Measurements from ENCODE around the gene DNM3. TPM values are rescaled to one million over a fixed set of nuclear protein-coding genes. Genes with fewer than 3 reads are reported as not detected.

DNM3 gene
- total and polyA plus RNA-seq, 9 of the 15 experiments (the other 6 are each of a cell fraction or from before 2014, with no cell fraction given) = 0.08 to 0.36 (median 0.22) TPM; not detected in 1

- Histone ChIP-seq H4K20me1 (replicated peaks; ENCODE audit: control insufficient read depth, insufficient read depth, low read length) (no peaks in the 10 kb centered on the region), H3K4me1 (replicated peaks in 1 of 2; ENCODE audit: control insufficient read depth in 2 of 2, insufficient read depth in 2 of 2, low read length in 2 of 2) (no peaks in the 10 kb centered on the region), H3K36me3 (ENCODE audit: control insufficient read depth, insufficient read depth, low read length) (no peaks in the 10 kb centered on the region), H3K9me3 (replicated peaks; ENCODE audit: control insufficient read depth, insufficient read depth, low read depth, low read length) (no peaks in the 10 kb centered on the region), H3K9ac (ENCODE audit: insufficient read depth in 1 of 2, low read depth in 2 of 2, low read length in 2 of 2) (no peak overlapping the region), H3K9me1 (ENCODE audit: control insufficient read depth, insufficient read depth, low read length) (no peaks in the 10 kb centered on the region), H2AFZ (ENCODE audit: low read depth, low read length) (no peak overlapping the region), H3K27me3 (ENCODE audit: control insufficient read depth in 2 of 2, insufficient read depth in 2 of 2, low read length in 2 of 2) (no peaks in the 10 kb centered on the region), H3K4me3 (no peak overlapping the region), H3K27ac (ENCODE audit: extremely low read depth, low read depth, low read length) (no peak overlapping the region), H3K79me2 (ENCODE audit: control insufficient read depth, insufficient read depth, low read length) (no peaks in the 10 kb centered on the region), H3K4me2 (ENCODE audit: insufficient read depth, low read length) (no peak overlapping the region)
- 0% methylated on average over 2 of the region's 2 CpGs for WGBS (ENCODE audit: insufficient coverage, low coverage, missing lambda C conversion rate)
- DNase-seq (ENCODE audit: extremely low read depth in 1 of 4, low spot score in 3 of 4) (no peak), ATAC-seq (no peak), FAIRE-seq (no peak)
- intact Hi-C loops (cut with micrococcal nuclease) (no loop called here), in situ Hi-C loops (cut with MboI) (no loop called here)
- CTCF ChIA-PET (ENCODE audit: low intra/inter-chr PET ratio) = no interaction called here
- POLR2A ChIA-PET = no interaction called here
- no TSS peak for BruUV-seq (replicated peaks)
- TF ChIP-seq ZNF707 (CRISPR knock-in tag; conservative IDR thresholded peaks at IDR 0.05) (no peak), RCOR1 (IDR thresholded peaks at IDR 0.05; ENCODE audit: borderline replicate concordance in 1 of 2, low read depth in 2 of 2, low read length in 2 of 2) (no peak), BRD4 (IDR thresholded peaks at IDR 0.05) (no peak), NR2F6 (CRISPR knock-in tag; IDR thresholded peaks at IDR 0.05) (no peak), NR3C1 (CRISPR knock-in tag; IDR thresholded peaks at IDR 0.05) (no peak), TARDBP (IDR thresholded peaks at IDR 0.05) (no peak), SOX6 (IDR thresholded peaks at IDR 0.05) (no peak), ZNF696 (CRISPR knock-in tag; conservative IDR thresholded peaks at IDR 0.05) (no peak), GABPB2 (CRISPR knock-in tag; conservative IDR thresholded peaks at IDR 0.05) (no peak), TCF7L2 (IDR thresholded peaks at IDR 0.05; ENCODE audit: low read depth, low read length) (no peak), MLLT1 (IDR thresholded peaks at IDR 0.05) (no peak), ZBTB40 (IDR thresholded peaks at IDR 0.05) (no peak), ZBTB40 (CRISPR knock-in tag; IDR thresholded peaks at IDR 0.05) (no peak)
Observed at GRCh38 chr1:172095846-172096245, 254.5 kb downstream of the DNM3 start.
